ENCODE results near the gene ACLY. TPM values are rescaled to one million over a fixed set of nuclear protein-coding genes. Genes with fewer than 3 reads are reported as not detected.

The ACLY gene
- polyA plus RNA-seq, 2 of the 4 experiments (the other 2 are of a cell fraction): 355 to 376 TPM

DNA sequence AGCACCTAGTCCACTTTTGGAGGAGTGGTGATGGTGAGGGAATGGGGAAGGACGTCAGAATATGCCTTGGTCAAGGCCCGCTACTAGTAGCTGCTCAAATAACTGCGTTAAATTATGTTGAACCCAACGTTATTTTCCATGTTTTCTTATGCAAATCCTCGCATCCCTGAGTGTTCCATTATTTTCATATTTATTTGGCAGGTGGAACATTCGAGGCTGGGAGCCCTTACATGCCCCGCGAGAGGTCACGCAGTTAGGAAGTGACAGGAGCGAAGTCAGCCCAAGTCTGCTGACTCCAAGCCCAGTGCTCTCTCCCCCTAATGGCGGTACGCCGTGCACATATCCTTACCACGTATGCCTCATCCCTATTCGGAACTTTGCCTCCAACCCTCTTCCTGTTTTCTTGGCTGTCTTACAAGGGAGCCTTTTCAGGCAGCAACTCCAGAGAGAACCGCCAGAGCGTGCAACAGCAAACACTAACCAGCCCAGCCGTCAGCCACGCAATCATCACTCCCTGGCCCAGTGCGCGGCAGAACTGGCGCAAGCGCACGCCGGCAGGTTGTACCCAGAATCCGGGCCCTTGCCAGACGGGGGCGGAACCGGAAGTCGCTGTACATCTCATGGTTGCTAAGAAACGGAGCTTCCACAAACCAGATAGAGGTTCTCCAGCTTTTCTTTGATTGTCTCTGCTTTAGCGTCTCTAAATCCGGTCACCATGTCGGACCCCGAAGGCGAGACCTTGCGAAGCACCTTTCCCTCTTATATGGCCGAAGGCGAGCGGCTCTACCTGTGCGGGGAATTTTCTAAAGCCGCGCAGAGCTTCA lies 11.5 kb upstream of the ACLY start, which contains the start of gene ODAD4 (continued):
- no peak for TF ChIP-seq NPAS2 (CRISPR knock-in tag; IDR thresholded peaks at IDR 0.05; ENCODE audit: borderline replicate concordance)
- TF ChIP-seq JUNB (IDR thresholded peaks at IDR 0.05): no peak
- no peak for TF ChIP-seq NR3C1 (IDR thresholded peaks at IDR 0.05)
- TF ChIP-seq, protein P1, sequence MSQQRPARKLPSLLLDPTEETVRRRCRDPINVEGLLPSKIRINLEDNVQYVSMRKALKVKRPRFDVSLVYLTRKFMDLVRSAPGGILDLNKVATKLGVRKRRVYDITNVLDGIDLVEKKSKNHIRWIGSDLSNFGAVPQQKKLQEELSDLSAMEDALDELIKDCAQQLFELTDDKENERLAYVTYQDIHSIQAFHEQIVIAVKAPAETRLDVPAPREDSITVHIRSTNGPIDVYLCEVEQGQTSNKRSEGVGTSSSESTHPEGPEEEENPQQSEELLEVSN (IDR thresholded peaks at IDR 0.05; ENCODE audit: borderline replicate concordance, low read depth): peak; percentile 91
- TF ChIP-seq, protein P2, sequence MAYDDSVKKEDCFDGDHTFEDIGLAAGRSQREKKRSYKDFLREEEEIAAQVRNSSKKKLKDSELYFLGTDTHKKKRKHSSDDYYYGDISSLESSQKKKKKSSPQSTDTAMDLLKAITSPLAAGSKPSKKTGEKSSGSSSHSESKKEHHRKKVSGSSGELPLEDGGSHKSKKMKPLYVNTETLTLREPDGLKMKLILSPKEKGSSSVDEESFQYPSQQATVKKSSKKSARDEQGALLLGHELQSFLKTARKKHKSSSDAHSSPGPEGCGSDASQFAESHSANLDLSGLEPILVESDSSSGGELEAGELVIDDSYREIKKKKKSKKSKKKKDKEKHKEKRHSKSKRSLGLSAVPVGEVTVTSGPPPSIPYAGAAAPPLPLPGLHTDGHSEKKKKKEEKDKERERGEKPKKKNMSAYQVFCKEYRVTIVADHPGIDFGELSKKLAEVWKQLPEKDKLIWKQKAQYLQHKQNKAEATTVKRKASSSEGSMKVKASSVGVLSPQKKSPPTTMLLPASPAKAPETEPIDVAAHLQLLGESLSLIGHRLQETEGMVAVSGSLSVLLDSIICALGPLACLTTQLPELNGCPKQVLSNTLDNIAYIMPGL (CRISPR knock-in tag; IDR thresholded peaks at IDR 0.05; ENCODE audit: borderline replicate concordance): no peak
- TF ChIP-seq FOSL2 (IDR thresholded peaks at IDR 0.05): no peak
- peak; percentile 43; the same call in 1 of the 2 replicates for TF ChIP-seq FOSL2 (CRISPR knock-in tag; IDR thresholded peaks at IDR 0.05)
- TF ChIP-seq MYC (IDR thresholded peaks at IDR 0.05; ENCODE audit: borderline replicate concordance, low read length): peak; percentile 28; the same call in 1 of the 2 replicates
- no peak for TF ChIP-seq RNF2 (IDR thresholded peaks at IDR 0.05; ENCODE audit: borderline replicate concordance, low read depth)
- TF ChIP-seq, protein P3, sequence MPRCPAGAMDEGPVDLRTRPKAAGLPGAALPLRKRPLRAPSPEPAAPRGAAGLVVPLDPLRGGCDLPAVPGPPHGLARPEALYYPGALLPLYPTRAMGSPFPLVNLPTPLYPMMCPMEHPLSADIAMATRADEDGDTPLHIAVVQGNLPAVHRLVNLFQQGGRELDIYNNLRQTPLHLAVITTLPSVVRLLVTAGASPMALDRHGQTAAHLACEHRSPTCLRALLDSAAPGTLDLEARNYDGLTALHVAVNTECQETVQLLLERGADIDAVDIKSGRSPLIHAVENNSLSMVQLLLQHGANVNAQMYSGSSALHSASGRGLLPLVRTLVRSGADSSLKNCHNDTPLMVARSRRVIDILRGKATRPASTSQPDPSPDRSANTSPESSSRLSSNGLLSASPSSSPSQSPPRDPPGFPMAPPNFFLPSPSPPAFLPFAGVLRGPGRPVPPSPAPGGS (IDR thresholded peaks at IDR 0.05): peak; percentile 92
- TF ChIP-seq CHD2 (IDR thresholded peaks at IDR 0.05; ENCODE audit: low read length, partially characterized antibody): no peak
- TF ChIP-seq FOXS1 (CRISPR knock-in tag; IDR thresholded peaks at IDR 0.05): no peak
- TF ChIP-seq, protein P4, sequence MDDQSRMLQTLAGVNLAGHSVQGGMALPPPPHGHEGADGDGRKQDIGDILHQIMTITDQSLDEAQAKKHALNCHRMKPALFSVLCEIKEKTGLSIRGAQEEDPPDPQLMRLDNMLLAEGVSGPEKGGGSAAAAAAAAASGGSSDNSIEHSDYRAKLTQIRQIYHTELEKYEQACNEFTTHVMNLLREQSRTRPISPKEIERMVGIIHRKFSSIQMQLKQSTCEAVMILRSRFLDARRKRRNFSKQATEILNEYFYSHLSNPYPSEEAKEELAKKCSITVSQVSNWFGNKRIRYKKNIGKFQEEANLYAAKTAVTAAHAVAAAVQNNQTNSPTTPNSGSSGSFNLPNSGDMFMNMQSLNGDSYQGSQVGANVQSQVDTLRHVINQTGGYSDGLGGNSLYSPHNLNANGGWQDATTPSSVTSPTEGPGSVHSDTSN (IDR thresholded peaks at IDR 0.05): no peak
- TF ChIP-seq CBX8 (IDR thresholded peaks at IDR 0.05): no peak
- peak; percentile 60 for TF ChIP-seq SMC3 (IDR thresholded peaks at IDR 0.05)
- no peak for TF ChIP-seq EHMT2 (IDR thresholded peaks at IDR 0.05; ENCODE audit: low read depth)
- no peak for TF ChIP-seq ZC3H11A (IDR thresholded peaks at IDR 0.05)
- no peak for TF ChIP-seq ZSCAN20 (CRISPR knock-in tag; IDR thresholded peaks at IDR 0.05)
- TF ChIP-seq, protein P5, sequence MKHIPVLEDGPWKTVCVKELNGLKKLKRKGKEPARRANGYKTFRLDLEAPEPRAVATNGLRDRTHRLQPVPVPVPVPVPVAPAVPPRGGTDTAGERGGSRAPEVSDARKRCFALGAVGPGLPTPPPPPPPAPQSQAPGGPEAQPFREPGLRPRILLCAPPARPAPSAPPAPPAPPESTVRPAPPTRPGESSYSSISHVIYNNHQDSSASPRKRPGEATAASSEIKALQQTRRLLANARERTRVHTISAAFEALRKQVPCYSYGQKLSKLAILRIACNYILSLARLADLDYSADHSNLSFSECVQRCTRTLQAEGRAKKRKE (CRISPR knock-in tag; IDR thresholded peaks at IDR 0.05; ENCODE audit: low read depth): no peak
- TF ChIP-seq POLR2A (IDR thresholded peaks at IDR 0.05; ENCODE audit: low read length): peak; percentile 90
- no peak for TF ChIP-seq MAFK (IDR thresholded peaks at IDR 0.05; ENCODE audit: partially characterized antibody)
- no peak for TF ChIP-seq EHF (CRISPR knock-in tag; IDR thresholded peaks at IDR 0.05)
- TF ChIP-seq JUN (IDR thresholded peaks at IDR 0.05): peak; percentile 85 to 96; a peak in 4 of 5 replicates
- TF ChIP-seq ESRRA (IDR thresholded peaks at IDR 0.05; ENCODE audit: borderline replicate concordance, low read length): no peak
- no peak for TF ChIP-seq BHLHE40 (IDR thresholded peaks at IDR 0.05; ENCODE audit: low read depth, low read length)
